IPS-11a (cell line): Measurements from ENCODE around the gene WNK2.

Source experiments
- H3K4me3 ChIP-seq: one replicate; pipeline ENCODE4 v1.5.1; 2013; ENCODE audit warnings: low read depth, low read length, control low read depth

WNK2 gene

GRCh38 chr9:93290495-93291434 lies 106.8 kb downstream of the WNK2 start:
- no peak overlapping the region for H3K4me3 ChIP-seq

GRCh38 chr9:93291536-93292287 lies 107.8 kb downstream of the WNK2 start:
- no peak overlapping the region for H3K4me3 ChIP-seq

GRCh38 chr9:93292288-93292615 lies 108.3 kb downstream of the WNK2 start:
- H3K4me3 ChIP-seq = no peak overlapping the region

GRCh38 chr9:93292664-93293328 lies 108.9 kb downstream of the WNK2 start:
- H3K4me3 ChIP-seq = no peak overlapping the region

GRCh38 chr9:93294011-93294410 lies 110.1 kb downstream of the WNK2 start:
- H3K4me3 ChIP-seq = no peak overlapping the region

- H3K4me3 ChIP-seq = no peak overlapping the region
These were observed 111.1 kb downstream of the WNK2 start for GRCh38 chr9:93295031-93295430.

GRCh38 chr9:93295456-93296076 lies 111.6 kb downstream of the WNK2 start:
- no peak overlapping the region for H3K4me3 ChIP-seq

- no peak overlapping the region for H3K4me3 ChIP-seq
These were observed 113.0 kb downstream of the WNK2 start for GRCh38 chr9:93296889-93297480.

GRCh38 chr9:93297659-93298497 lies 113.9 kb downstream of the WNK2 start:
- no peak overlapping the region for H3K4me3 ChIP-seq

GRCh38 chr9:93298498-93299417 lies 114.8 kb downstream of the WNK2 start:
- no peak overlapping the region for H3K4me3 ChIP-seq

GRCh38 chr9:93299418-93300174 lies 115.7 kb downstream of the WNK2 start:
- no peak overlapping the region for H3K4me3 ChIP-seq

- no peak overlapping the region for H3K4me3 ChIP-seq
These were observed 116.2 kb downstream of the WNK2 start for GRCh38 chr9:93300175-93300572.

- no peak overlapping the region for H3K4me3 ChIP-seq
These were observed 116.7 kb downstream of the WNK2 start for GRCh38 chr9:93300585-93301081.

- no peak overlapping the region for H3K4me3 ChIP-seq
These were observed 117.4 kb downstream of the WNK2 start for GRCh38 chr9:93301291-93301811.

- H3K4me3 ChIP-seq = no peak overlapping the region
These were observed 118.1 kb downstream of the WNK2 start for GRCh38 chr9:93301911-93302541.

GRCh38 chr9:93302586-93303257 lies 118.8 kb downstream of the WNK2 start:
- H3K4me3 ChIP-seq = no peak overlapping the region
